Fibroblast of upper back skin (primary cell): ENCODE data around the gene GTF2F2.

Experiments
- DNase-seq: peaks from one replicate; pipeline ENCODE4 v3.0.0-alpha.2; 2013

GTF2F2 gene

GRCh38 chr13:45219123-45219891, 99.0 kb downstream of the GTF2F2 start:
- DNase-seq = no peak

- DNase-seq = peak; percentile 80
These were observed 99.6 kb downstream of the GTF2F2 start for GRCh38 chr13:45219938-45220375.

GRCh38 chr13:45220403-45220802, 100.1 kb downstream of the GTF2F2 start:
- no peak for DNase-seq

- DNase-seq = peak; percentile 35
These were observed 102.2 kb downstream of the GTF2F2 start for GRCh38 chr13:45222516-45222915.

GRCh38 chr13:45222919-45223318, 102.6 kb downstream of the GTF2F2 start:
- DNase-seq = no peak

- DNase-seq = peak; percentile 60
These were observed 103.9 kb downstream of the GTF2F2 start for GRCh38 chr13:45224176-45224575.

GRCh38 chr13:45225370-45225769, 105.1 kb downstream of the GTF2F2 start:
- no peak for DNase-seq

GRCh38 chr13:45226024-45226423, 105.7 kb downstream of the GTF2F2 start:
- DNase-seq = no peak

GRCh38 chr13:45228002-45228401, 107.7 kb downstream of the GTF2F2 start:
- DNase-seq = no peak

- no peak for DNase-seq
These were observed 108.9 kb downstream of the GTF2F2 start for GRCh38 chr13:45229172-45229571.

GRCh38 chr13:45231305-45231704, 111.0 kb downstream of the GTF2F2 start:
- DNase-seq = peak; percentile 62

- DNase-seq = peak; percentile 36
These were observed 111.4 kb downstream of the GTF2F2 start for GRCh38 chr13:45231722-45232121.

- no peak for DNase-seq
These were observed 112.3 kb downstream of the GTF2F2 start for GRCh38 chr13:45232591-45232990.

GRCh38 chr13:45238945-45239795, 118.9 kb downstream of the GTF2F2 start:
- DNase-seq = peak; percentile 60

GRCh38 chr13:45240143-45240542, 119.8 kb downstream of the GTF2F2 start:
- no peak for DNase-seq

GRCh38 chr13:45242070-45242469, 121.8 kb downstream of the GTF2F2 start:
- DNase-seq = peak; percentile 47

GRCh38 chr13:45242524-45242923, 122.2 kb downstream of the GTF2F2 start:
- no peak for DNase-seq

GRCh38 chr13:45243077-45243476, 122.8 kb downstream of the GTF2F2 start:
- DNase-seq = no peak

GRCh38 chr13:45244736-45245135, 124.4 kb downstream of the GTF2F2 start:
- DNase-seq = peak; percentile 17

- DNase-seq = no peak
These were observed 129.4 kb downstream of the GTF2F2 start for GRCh38 chr13:45249662-45250061.

- DNase-seq = no peak
These were observed 134.1 kb downstream of the GTF2F2 start for GRCh38 chr13:45254396-45254795.

GRCh38 chr13:45255247-45255987, 135.1 kb downstream of the GTF2F2 start:
- no peak for DNase-seq

GRCh38 chr13:45256254-45256653, 135.9 kb downstream of the GTF2F2 start:
- DNase-seq = no peak
